Measurements from ENCODE around the gene BDH2. TPM values are rescaled to one million over a fixed set of nuclear protein-coding genes. Genes with fewer than 3 reads are reported as not detected.

Gene BDH2
- polyA plus RNA-seq, 1 of the 3 experiments (the other 2 are of a cell fraction), result 57.8 TPM

GRCh38 chr4:103050736-103051436, 48.7 kb downstream of the BDH2 start:
- POLR2A ChIA-PET, result no interaction called here
- TF ChIP-seq RAD21 (IDR thresholded peaks at IDR 0.05; ENCODE audit: low read length), result no peak
- peak; percentile 16; the same call in 1 of the 2 replicates for TF ChIP-seq FOSL2 (IDR thresholded peaks at IDR 0.05; ENCODE audit: borderline replicate concordance, low read depth)
- H2AFZ ChIP-seq (ENCODE audit: low read depth), result no peak overlapping the region
- peaks cover 15 to 37% of the 10 kb centered on the region in 2 experiments for H3K36me3 ChIP-seq (replicated peaks in 1 of 2; ENCODE audit: control insufficient read depth in 1 of 2, insufficient read depth in 2 of 2, low read length in 1 of 2)
- H3K9ac ChIP-seq, result no peak overlapping the region
- H3K9me2 ChIP-seq, result no peaks in the 10 kb centered on the region
- no peaks in the 10 kb centered on the region for H3K9me3 ChIP-seq
- H3K4me3 ChIP-seq (ENCODE audit: low read depth in 2 of 2, low read length in 1 of 2), result no peak overlapping the region
- no peak for DNase-seq
- WGBS (ENCODE audit: low lambda C conversion rate), result 72% methylated on average over 2 of the region's 2 CpGs
- H4K20me1 ChIP-seq (ENCODE audit: insufficient read depth), result no peaks in the 10 kb centered on the region
- CTCF ChIA-PET, result interaction anchor here (0.7 to 1.0 kb wide), 4 partner anchors 8 to 49 kb away, joined by 3 to 5 read pairs (median 4); partner anchors contain the start of gene BDH2
- H3K4me2 ChIP-seq, result no peak overlapping the region
- H3K79me2 ChIP-seq (ENCODE audit: insufficient read depth), result no peaks in the 10 kb centered on the region
- H3K27ac ChIP-seq (ENCODE audit: low read depth in 2 of 2, low read length in 1 of 2), result no peak overlapping the region
- H3K27me3 ChIP-seq (ENCODE audit: insufficient read depth), result no peaks in the 10 kb centered on the region
- peaks cover 0 to 6% of the 10 kb centered on the region in 2 experiments; a peak in 2 of 4 replicates for H3K4me1 ChIP-seq (ENCODE audit: control insufficient read depth in 1 of 2, insufficient read depth in 2 of 2, low read depth in 1 of 2, low read length in 1 of 2)
- no peaks in the 10 kb centered on the region for H3F3A ChIP-seq (replicated peaks; ENCODE audit: insufficient read depth)

- no peak overlapping the region for H3K4me2 ChIP-seq
- peak; percentile 34 for DNase-seq
- H3K4me1 ChIP-seq (ENCODE audit: control insufficient read depth in 1 of 2, insufficient read depth in 2 of 2, low read depth in 1 of 2, low read length in 1 of 2), result no peaks in the 10 kb centered on the region
- H3K9ac ChIP-seq, result no peak overlapping the region
- no peak overlapping the region; a peak in 1 of 4 replicates for H3K4me3 ChIP-seq (ENCODE audit: low read depth in 2 of 2, low read length in 1 of 2)
- TF ChIP-seq CTCF (IDR thresholded peaks at IDR 0.05) (peak; percentile 71), RFX5 (IDR thresholded peaks at IDR 0.05; ENCODE audit: low read length) (no peak), RAD21 (IDR thresholded peaks at IDR 0.05; ENCODE audit: low read length) (peak; percentile 55), MEF2A (IDR thresholded peaks at IDR 0.05; ENCODE audit: borderline replicate concordance, low read depth) (no peak), TCF12 (IDR thresholded peaks at IDR 0.05) (no peak), FOXJ3 (CRISPR knock-in tag; IDR thresholded peaks at IDR 0.05) (no peak), SMC3 (IDR thresholded peaks at IDR 0.05; ENCODE audit: low read depth, low read length) (peak; percentile 55), MXI1 (IDR thresholded peaks at IDR 0.05; ENCODE audit: low read depth, low read length) (no peak), SIN3A (IDR thresholded peaks at IDR 0.05; ENCODE audit: borderline replicate concordance, low read depth, low read length) (no peak), JUND (IDR thresholded peaks at IDR 0.05) (no peak)
- 57% methylated on average over 5 of the region's 5 CpGs for WGBS (ENCODE audit: low lambda C conversion rate)
- H3K9me2 ChIP-seq, result no peaks in the 10 kb centered on the region
- ChIA-PET CTCF (interaction anchor here (0.6 to 2.6 kb wide), 16 partner anchors 9 to 598 kb away, joined by 3 to 13 read pairs (median 3); no protein-coding TSS in a partner anchor), POLR2A (no interaction called here)
- H2AFZ ChIP-seq (ENCODE audit: low read depth), result no peak overlapping the region
- no peaks in the 10 kb centered on the region for H3K27me3 ChIP-seq (ENCODE audit: insufficient read depth)
- H3F3A ChIP-seq (replicated peaks; ENCODE audit: insufficient read depth), result no peaks in the 10 kb centered on the region
- no peaks in the 10 kb centered on the region for H3K79me2 ChIP-seq (ENCODE audit: insufficient read depth)
- H3K9me3 ChIP-seq, result no peaks in the 10 kb centered on the region
- no peaks in the 10 kb centered on the region for H4K20me1 ChIP-seq (ENCODE audit: insufficient read depth)
- peaks cover 24 to 69% of the 10 kb centered on the region in 2 experiments for H3K36me3 ChIP-seq (replicated peaks in 1 of 2; ENCODE audit: control insufficient read depth in 1 of 2, insufficient read depth in 2 of 2, low read length in 1 of 2)
- no peak overlapping the region for H3K27ac ChIP-seq (ENCODE audit: low read depth in 2 of 2, low read length in 1 of 2)
Observed at GRCh38 chr4:103046416-103047290, 53.0 kb downstream of the BDH2 start.

Data from SK-N-SH (cell line).